Epithelial cell of esophagus (primary cell): ENCODE measurements around the gene ZC3H4.
"Not testable (repeated sequence)": the region's sequence is repeated elsewhere in the genome, so short reads cannot be mapped to it uniquely, and the experiment has no call there.

Experiments
- DNase-seq: peaks from one replicate; pipeline ENCODE4 v3.0.0; 2010; ENCODE audit warnings: low read depth
- H3K4me3 ChIP-seq: 2 replicates; pipeline ENCODE4 v1.5.1; 2011; ENCODE audit warnings: mild to moderate bottlenecking, low read length, control low read depth
- TF ChIP-seq, protein P1 (sequence below): IDR thresholded peaks from 2 replicates; pipeline ENCODE4 v1.5.1; 2011; ENCODE audit warnings: low read depth, mild to moderate bottlenecking, low read length, control low read depth, inconsistent platforms; ENCODE audit not compliant: insufficient read depth; ENCODE audit errors: missing control alignments

The ZC3H4 gene

DNA sequence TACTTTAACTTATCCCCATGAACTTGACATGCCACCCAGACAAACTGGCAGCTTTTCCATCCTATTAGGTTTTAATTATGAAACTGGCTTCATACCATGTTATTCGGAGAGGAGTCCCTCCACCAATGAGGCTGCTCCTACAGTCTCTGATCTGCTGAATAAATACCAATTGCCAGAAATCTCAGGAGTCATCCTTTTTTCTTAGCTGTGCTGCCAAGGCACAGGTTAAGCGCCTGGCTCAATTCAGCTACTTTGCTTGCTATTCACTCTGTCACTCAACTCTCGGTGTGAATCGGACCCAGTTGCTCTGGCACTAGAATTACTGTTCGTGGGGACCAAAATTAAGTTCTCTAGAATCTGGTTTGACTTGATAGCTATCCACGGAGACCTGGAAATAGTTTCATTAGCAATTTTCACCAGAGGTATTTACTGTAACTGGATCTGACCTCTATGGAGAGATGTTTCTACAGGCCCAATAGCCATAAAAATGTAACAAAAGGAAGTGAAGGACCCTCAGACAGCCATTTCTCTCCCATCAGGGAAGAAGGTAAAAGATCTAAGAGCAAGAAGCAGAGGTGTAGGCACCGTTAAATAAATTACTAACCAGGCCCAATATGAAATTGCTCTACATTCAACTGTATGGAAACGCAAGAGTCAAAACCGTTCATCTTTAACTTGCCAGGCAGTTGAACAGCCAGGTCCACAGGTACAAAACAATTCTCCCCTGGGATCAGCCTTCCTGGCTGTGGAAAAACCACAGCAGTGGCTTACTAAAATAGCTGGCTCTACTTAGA is 5.4 kb downstream of the ZC3H4 start:
- TF ChIP-seq, protein P1, sequence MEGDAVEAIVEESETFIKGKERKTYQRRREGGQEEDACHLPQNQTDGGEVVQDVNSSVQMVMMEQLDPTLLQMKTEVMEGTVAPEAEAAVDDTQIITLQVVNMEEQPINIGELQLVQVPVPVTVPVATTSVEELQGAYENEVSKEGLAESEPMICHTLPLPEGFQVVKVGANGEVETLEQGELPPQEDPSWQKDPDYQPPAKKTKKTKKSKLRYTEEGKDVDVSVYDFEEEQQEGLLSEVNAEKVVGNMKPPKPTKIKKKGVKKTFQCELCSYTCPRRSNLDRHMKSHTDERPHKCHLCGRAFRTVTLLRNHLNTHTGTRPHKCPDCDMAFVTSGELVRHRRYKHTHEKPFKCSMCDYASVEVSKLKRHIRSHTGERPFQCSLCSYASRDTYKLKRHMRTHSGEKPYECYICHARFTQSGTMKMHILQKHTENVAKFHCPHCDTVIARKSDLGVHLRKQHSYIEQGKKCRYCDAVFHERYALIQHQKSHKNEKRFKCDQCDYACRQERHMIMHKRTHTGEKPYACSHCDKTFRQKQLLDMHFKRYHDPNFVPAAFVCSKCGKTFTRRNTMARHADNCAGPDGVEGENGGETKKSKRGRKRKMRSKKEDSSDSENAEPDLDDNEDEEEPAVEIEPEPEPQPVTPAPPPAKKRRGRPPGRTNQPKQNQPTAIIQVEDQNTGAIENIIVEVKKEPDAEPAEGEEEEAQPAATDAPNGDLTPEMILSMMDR: no peak
- peak; percentile 47 for DNase-seq
- no peak overlapping the region for H3K4me3 ChIP-seq

DNA sequence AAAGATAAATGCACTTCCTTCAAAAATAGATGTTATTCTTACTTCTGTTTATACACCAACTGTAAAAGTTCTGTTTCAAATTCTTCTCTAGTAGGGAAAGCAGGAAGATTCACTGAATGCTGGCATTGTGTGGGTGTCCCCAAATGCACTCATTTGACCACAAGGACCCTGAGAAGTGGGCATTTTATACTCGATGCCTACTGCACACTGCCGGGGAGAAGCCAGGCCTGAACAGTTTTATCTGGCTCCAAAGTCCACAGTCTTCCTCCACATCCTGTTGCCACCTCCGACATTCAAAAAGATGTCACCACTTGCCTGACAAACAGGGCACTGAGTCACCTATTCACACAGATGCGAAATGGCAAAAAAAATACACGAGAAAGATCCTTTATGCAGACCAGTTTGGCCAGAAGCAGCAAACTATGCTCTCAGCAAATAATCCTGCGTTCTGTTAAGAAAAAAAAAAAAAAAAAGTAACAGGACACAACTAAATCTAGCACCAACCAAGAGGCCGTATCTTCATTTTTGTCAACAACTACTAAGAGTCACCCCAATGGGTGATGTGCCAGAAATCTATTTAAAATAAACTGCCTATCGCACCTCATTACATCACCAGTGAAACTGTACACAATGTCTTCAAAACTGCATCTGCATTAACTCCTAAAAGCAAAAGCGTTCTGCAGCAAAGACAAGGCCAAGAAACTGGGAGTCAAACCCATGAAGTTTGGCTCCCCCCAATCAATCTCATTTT is 6.2 kb downstream of the ZC3H4 start:
- TF ChIP-seq, protein P1: no peak
- no peak overlapping the region for H3K4me3 ChIP-seq
- peak; percentile 56 for DNase-seq

DNA sequence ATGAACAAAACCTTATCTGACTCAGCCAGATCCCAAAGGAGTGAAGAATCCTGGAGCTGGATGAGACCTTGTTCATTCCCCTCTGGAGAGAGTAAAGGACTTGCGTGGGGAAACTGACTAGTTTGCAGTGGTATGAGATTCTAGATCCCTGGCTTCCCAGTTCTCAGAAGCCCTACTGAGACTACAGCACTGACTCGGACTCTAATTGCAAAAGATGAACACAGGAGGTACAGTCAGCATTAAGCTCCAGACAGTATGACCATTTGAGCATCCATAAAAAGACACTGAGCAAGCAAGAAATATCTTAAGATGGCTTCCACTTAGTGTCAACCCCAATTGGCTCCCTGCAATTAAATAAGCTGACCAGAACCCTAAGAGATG is 6.8 kb downstream of the ZC3H4 start:
- no peak overlapping the region for H3K4me3 ChIP-seq
- DNase-seq: no peak
- TF ChIP-seq, protein P1: no peak

DNA sequence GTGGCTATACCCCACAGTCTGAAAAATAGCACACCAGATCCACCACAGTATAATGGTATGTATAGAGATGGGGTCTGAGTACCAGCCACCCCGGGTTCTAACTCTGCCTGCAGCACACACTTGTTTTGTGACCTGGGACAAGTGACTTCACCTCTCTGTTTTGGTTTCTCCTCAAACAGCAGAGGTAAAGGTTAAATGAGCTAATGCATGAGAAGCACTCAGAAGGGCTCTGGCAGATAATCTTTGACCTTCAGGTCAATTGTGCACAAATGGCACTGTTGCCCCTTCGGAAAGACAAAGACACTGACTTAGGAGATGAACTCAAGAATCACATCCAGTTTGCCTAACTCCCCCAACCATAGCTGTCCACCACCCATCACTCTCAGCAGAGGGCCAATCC is 7.7 kb downstream of the ZC3H4 start:
- no peak overlapping the region for H3K4me3 ChIP-seq
- no peak for DNase-seq
- TF ChIP-seq, protein P1: no peak

- DNase-seq: no peak
- TF ChIP-seq, protein P1: no peak
- no peak overlapping the region for H3K4me3 ChIP-seq
Measured at GRCh38 chr19:47104680-47105079, 8.9 kb downstream of the ZC3H4 start.

DNA sequence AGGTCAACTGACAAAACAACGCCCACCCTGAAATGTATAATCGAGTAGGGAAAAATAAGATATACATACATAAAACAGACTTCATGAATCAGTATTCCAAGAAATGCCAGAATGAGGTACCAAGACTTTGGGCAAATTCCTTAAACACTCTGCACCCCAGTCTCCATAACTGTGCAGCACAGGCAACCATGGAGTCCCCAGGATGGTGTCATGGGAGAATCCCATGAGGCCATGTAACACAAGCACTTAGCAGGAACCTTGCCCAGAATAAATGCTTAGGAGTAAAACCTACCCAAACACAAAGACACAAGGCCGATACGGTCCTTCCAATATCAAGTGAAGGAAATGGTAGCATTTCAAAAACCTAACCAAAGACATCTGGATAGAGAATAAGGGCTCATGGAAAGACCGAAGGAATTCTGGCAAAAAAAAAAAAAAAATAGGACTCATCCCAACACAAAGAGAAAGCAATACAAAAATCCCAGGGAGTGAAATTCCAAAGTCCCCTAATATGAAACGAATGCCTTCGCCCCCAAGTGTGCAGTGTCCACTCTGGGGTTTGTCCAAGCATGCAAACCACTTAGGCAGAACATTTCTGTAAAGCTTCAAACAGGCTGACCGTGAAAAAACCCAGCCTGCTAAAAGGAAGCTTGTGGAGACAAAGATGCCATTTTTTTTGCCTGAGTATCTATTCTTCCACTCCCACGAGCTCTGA is 11.1 kb downstream of the ZC3H4 start:
- DNase-seq: no peak
- TF ChIP-seq, protein P1: no peak
- no peak overlapping the region for H3K4me3 ChIP-seq

DNA sequence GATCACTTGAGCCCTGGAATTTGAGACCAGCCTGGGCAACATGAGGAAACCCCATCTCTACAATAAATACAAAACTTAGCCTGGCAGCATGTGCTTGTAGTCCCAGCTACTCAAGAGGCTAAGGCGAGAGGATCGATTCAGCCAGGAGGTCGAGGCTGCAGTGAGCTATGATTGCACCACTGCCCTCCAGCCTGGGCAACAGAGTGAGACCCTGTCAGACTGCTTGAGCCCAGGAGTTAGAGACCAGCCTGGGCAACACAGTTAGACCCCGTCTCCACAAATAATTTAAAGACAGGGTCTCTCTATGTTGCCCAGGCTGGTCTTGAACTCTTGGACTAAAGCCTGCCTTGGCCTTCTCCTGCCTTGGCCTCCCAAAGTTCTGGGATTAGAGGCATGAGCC is 12.5 kb downstream of the ZC3H4 start:
- not testable (repeated sequence) for DNase-seq, H3K4me3 ChIP-seq
